Neural cell (in vitro differentiated cells): Measurements from ENCODE around the gene FILIP1L. TPM values are rescaled to one million over a fixed set of nuclear protein-coding genes. Genes with fewer than 3 reads are reported as not detected.
A peak's percentile ranks its signal among the peaks of the same experiment; 100 is the strongest.

ENCODE experiments used
- H2AFZ ChIP-seq: fragments of 200-600, 300-800 bp; sonication (generic), shearing (Covaris generic); 2 replicates; pipeline ENCODE4 v1.6.0; 2014; ENCODE audit warnings: low read depth, mild to moderate bottlenecking, antibody characterized with exemption, low read length, moderate library complexity
- H3F3A ChIP-seq: fragments of 200-600 bp; shearing (Covaris generic); 2 replicates; pipeline ENCODE4 v1.6.1; 2016; ENCODE audit warnings: mild to moderate bottlenecking, moderate library complexity, mixed read lengths, antibody characterized with exemption, low read length; ENCODE audit not compliant: insufficient read depth, poor library complexity, severe bottlenecking
- H3K27ac ChIP-seq: fragments of 200-600, 300-800 bp; sonication (generic), shearing (Covaris generic); 2 replicates; pipeline ENCODE4 v1.5.1; 2014; ENCODE audit warnings: mild to moderate bottlenecking, low read length, moderate library complexity
- H3K27me3 ChIP-seq: fragments of 300-800, 200-600 bp; sonication (generic), shearing (Covaris generic); 2 replicates; pipeline ENCODE4 v1.6.0; 2014; ENCODE audit warnings: mild to moderate bottlenecking, low read depth, low read length, moderate library complexity; ENCODE audit not compliant: insufficient read depth
- H3K36me3 ChIP-seq: fragments of 300-800, 200-600 bp; sonication (generic), shearing (Covaris generic); 2 replicates; pipeline ENCODE4 v1.5.1; 2014; ENCODE audit warnings: mild to moderate bottlenecking, antibody characterized with exemption, low read length, moderate library complexity; ENCODE audit not compliant: insufficient read depth
- H3K4me2 ChIP-seq: fragments of 300-800, 200-600 bp; sonication (generic), shearing (Covaris generic); 2 replicates; pipeline ENCODE4 v1.6.0; 2014; ENCODE audit warnings: mild to moderate bottlenecking, low read length
- H3K4me3 ChIP-seq: fragments of 300-800, 200-600 bp; sonication (generic), shearing (Covaris generic); 2 replicates; pipeline ENCODE4 v1.5.1; 2014; ENCODE audit warnings: mild to moderate bottlenecking, low read length, moderate library complexity
- H3K79me2 ChIP-seq: fragments of 200-600 bp; shearing (Covaris generic); replicated peaks from 2 replicates; pipeline ENCODE4 v1.6.0; 2014; ENCODE audit warnings: mild to moderate bottlenecking, low read length, moderate library complexity; ENCODE audit not compliant: insufficient read depth
- H3K9ac ChIP-seq: fragments of 300-800, 200-600 bp; sonication (generic), shearing (Covaris generic); 2 replicates; pipeline ENCODE4 v1.6.1; 2016; ENCODE audit warnings: mild to moderate bottlenecking, low read length, mixed read lengths
- H3K9me2 ChIP-seq: fragments of 200-600 bp; shearing (Covaris generic); 2 replicates; pipeline ENCODE4 v1.6.1; 2016; ENCODE audit warnings: mild to moderate bottlenecking, low read length, mixed read lengths; ENCODE audit not compliant: insufficient read depth
- H3K9me3 ChIP-seq: fragments of 200-600, 300-800 bp; sonication (generic), shearing (Covaris generic); 2 replicates; pipeline ENCODE4 v1.6.1; 2016; ENCODE audit warnings: mild to moderate bottlenecking, mixed run types, low read length, moderate library complexity, mixed read lengths
- H4K20me1 ChIP-seq: fragments of 200-600 bp; shearing (Covaris generic); 2 replicates; pipeline ENCODE4 v1.6.1; 2016; ENCODE audit warnings: mild to moderate bottlenecking, mixed run types; ENCODE audit not compliant: insufficient read depth
- CTCF ChIP-seq: fragments of 450-650 bp; IDR thresholded peaks from 2 replicates; pipeline ENCODE4 v1.5.1; 2014; ENCODE audit warnings: antibody characterized with exemption, mild to moderate bottlenecking, moderate library complexity; ENCODE audit not compliant: poor library complexity, severe bottlenecking
- EP300 ChIP-seq: fragments of 450-650 bp; conservative IDR thresholded peaks from 2 replicates; pipeline ENCODE4 v1.6.1; 2014; ENCODE audit warnings: antibody characterized with exemption, mild to moderate bottlenecking, moderate library complexity; ENCODE audit not compliant: poor library complexity, severe bottlenecking
- EZH2 ChIP-seq: fragments of 200-600, 300-800 bp; shearing (Covaris generic), sonication (generic); IDR thresholded peaks from 2 replicates; pipeline ENCODE4 v1.6.1; 2014; ENCODE audit warnings: antibody characterized with exemption, low read length, borderline replicate concordance, mild to moderate bottlenecking; ENCODE audit not compliant: insufficient read depth, poor library complexity, severe bottlenecking
- MXI1 ChIP-seq: fragments of 450-650 bp; conservative IDR thresholded peaks from 2 replicates; pipeline ENCODE4 v1.6.1; 2014; ENCODE audit warnings: antibody characterized with exemption, mild to moderate bottlenecking; ENCODE audit not compliant: poor library complexity, severe bottlenecking
- POLR2AphosphoS5 ChIP-seq: IDR thresholded peaks from 2 replicates; pipeline ENCODE4 v1.6.1; 2012
- RAD21 ChIP-seq: fragments of 450-650 bp; conservative IDR thresholded peaks from 2 replicates; pipeline ENCODE4 v1.6.1; 2014; ENCODE audit warnings: antibody characterized with exemption, mild to moderate bottlenecking, moderate library complexity
- REST ChIP-seq: IDR thresholded peaks from 2 replicates; pipeline ENCODE4 v1.6.1; 2012; ENCODE audit warnings: borderline replicate concordance
- SMC3 ChIP-seq: fragments of 450-650 bp; conservative IDR thresholded peaks from 2 replicates; pipeline ENCODE4 v1.6.1; 2014; ENCODE audit warnings: antibody characterized with exemption, mild to moderate bottlenecking, moderate library complexity; ENCODE audit not compliant: poor library complexity
- TAF1 ChIP-seq: IDR thresholded peaks from 2 replicates; pipeline ENCODE4 v1.6.1; 2012; ENCODE audit warnings: low read depth
- polyA plus RNA-seq: library from polyadenylated mRNA; depleted of rRNA; stranded (reverse); fragments of >200 nt; gene quantifications from 2 replicates; pipeline ENCODE4 v1.2.3, GENCODE V29; 2014

The FILIP1L gene
- polyA plus RNA-seq, 1 donor from 2014 or later = 0.27 TPM

GRCh38 chr3:99817437-99818240 is 296.7 kb downstream of the FILIP1L start, which contains the start of gene CMSS1:
CMSS1 (plus strand) TSS chr3:99817862.
- TF ChIP-seq MXI1 = peak; percentile 99
- peak; percentile 57 for TF ChIP-seq SMC3
- peak; percentile 29 for TF ChIP-seq RAD21
- TF ChIP-seq EZH2 = no peak
- TF ChIP-seq CTCF = peak; percentile 40
- peak; percentile 71 for TF ChIP-seq POLR2AphosphoS5
- peak; percentile 99 for TF ChIP-seq EP300
- no peak for TF ChIP-seq REST
- Histone ChIP-seq H3K9ac (peak within 1 kb of the TSS; percentile 70), H3K9me3 (no peaks in the 10 kb centered on the region), H3K9me2 (no peaks in the 10 kb centered on the region), H2AFZ (peak within 1 kb of the TSS; percentile 82), H3K36me3 (no peaks in the 10 kb centered on the region), H3K4me3 (peak within 1 kb of the TSS; percentile 91), H3F3A (no peaks in the 10 kb centered on the region), H3K79me2 (no peaks in the 10 kb centered on the region), H3K27ac (peak within 1 kb of the TSS; percentile 67), H3K4me2 (peak within 1 kb of the TSS; percentile 81), H3K27me3 (no peaks in the 10 kb centered on the region), H4K20me1 (no peaks in the 10 kb centered on the region)

GRCh38 chr3:99817047-99817436 is 297.3 kb downstream of the FILIP1L start:
- H3K9ac ChIP-seq = peak overlapping the region; percentile 70
- H3K9me2 ChIP-seq = no peaks in the 10 kb centered on the region
- H4K20me1 ChIP-seq = no peaks in the 10 kb centered on the region
- no peaks in the 10 kb centered on the region for H3K79me2 ChIP-seq
- peak overlapping the region; percentile 81 for H3K4me2 ChIP-seq
- peak overlapping the region; percentile 82 for H2AFZ ChIP-seq
- H3K4me3 ChIP-seq = peak overlapping the region; percentile 91
- peak overlapping the region; percentile 67 for H3K27ac ChIP-seq
- no peaks in the 10 kb centered on the region for H3K27me3 ChIP-seq
- no peaks in the 10 kb centered on the region for H3K9me3 ChIP-seq
- H3K36me3 ChIP-seq = no peaks in the 10 kb centered on the region
- TF ChIP-seq REST = no peak
- TF ChIP-seq EP300 = no peak
- TF ChIP-seq RAD21 = no peak
- no peak for TF ChIP-seq POLR2AphosphoS5
- no peak for TF ChIP-seq CTCF
- TF ChIP-seq MXI1 = no peak
- no peak for TF ChIP-seq EZH2
- TF ChIP-seq TAF1 = no peak
- TF ChIP-seq SMC3 = no peak
- H3F3A ChIP-seq = no peaks in the 10 kb centered on the region
